IMR-90 (cell line): ENCODE measurements around the gene IFT43. TPM values are rescaled to one million over a fixed set of nuclear protein-coding genes. Genes with fewer than 3 reads are reported as not detected.

Experiments
- ATAC-seq: fragments of 200-7000 bp; cut with Tn5 transposase; 2 replicates; pipeline ENCODE4 v1.9.1; 2020; ENCODE audit warnings: low read depth, mild to moderate bottlenecking, moderate library complexity
- BruUV-seq: library from RNA; stranded (reverse); fragments of 400-500 nt; replicated peaks from 2 replicates; lab custom pipeline; 2021; lab: Mats Ljungman, UMichigan
- CTCF ChIA-PET: fragments of 300-600 bp; formaldehyde crosslinking; extraction: SDS; loops from one replicate; lab custom pipeline; 2021; ENCODE audit warnings: antibody characterized with exemption; lab: Yijun Ruan, JAX
- POLR2A ChIA-PET: fragments of 300-600 bp; sonication (Branson Sonifier 250); formaldehyde crosslinking; loops from one replicate; lab custom pipeline; 2022; ENCODE audit warnings: antibody characterized with exemption; ENCODE audit not compliant: unreplicated experiment; lab: Charles Lee
- DNase-seq: peaks from one replicate; pipeline ENCODE4 v3.0.0; 2013
- H2AFZ ChIP-seq: replicated peaks from 2 replicates; pipeline ENCODE3; 2013; ENCODE audit warnings: low read length, mild to moderate bottlenecking; ENCODE audit not compliant: poor library complexity
- H2AK5ac ChIP-seq: 2 replicates; pipeline ENCODE4 v1.6.1; 2013; ENCODE audit warnings: low read depth, low read length, inconsistent platforms
- H2AK9ac ChIP-seq: replicated peaks from 2 replicates; pipeline ENCODE3; 2013; ENCODE audit warnings: mild to moderate bottlenecking, low read depth, low read length, moderate library complexity; ENCODE audit not compliant: poor library complexity
- H2BK120ac ChIP-seq: 2 replicates; pipeline ENCODE4 v1.6.1; 2013; ENCODE audit warnings: low read depth, low read length, inconsistent platforms
- H2BK15ac ChIP-seq: 3 replicates; pipeline ENCODE4 v1.6.1; 2013; ENCODE audit warnings: low read depth, low read length, inconsistent platforms
- H2BK20ac ChIP-seq: 2 replicates; pipeline ENCODE4 v1.6.1; 2013; ENCODE audit warnings: low read depth, mild to moderate bottlenecking, inconsistent platforms, low read length, moderate library complexity
- H2BK5ac ChIP-seq: 2 replicates; pipeline ENCODE4 v1.6.1; 2013; ENCODE audit warnings: mild to moderate bottlenecking, low read depth, low read length, inconsistent platforms; ENCODE audit not compliant: poor library complexity, severe bottlenecking
- H3K14ac ChIP-seq: replicated peaks from 2 replicates; pipeline ENCODE4 v1.6.1; 2013; ENCODE audit warnings: low read depth, low read length, inconsistent platforms
- H3K18ac ChIP-seq: 2 replicates; pipeline ENCODE4 v1.6.1; 2013; ENCODE audit warnings: low read depth, low read length, control low read depth
- H3K23ac ChIP-seq: 2 replicates; pipeline ENCODE4 v1.6.1; 2013; ENCODE audit warnings: low read depth, low read length, inconsistent platforms
- H3K27ac ChIP-seq: 2 replicates; pipeline ENCODE4 v1.5.1; 2013; ENCODE audit warnings: mild to moderate bottlenecking, control low read depth, low read length; ENCODE audit not compliant: insufficient read depth
- H3K27me3 ChIP-seq: 2 replicates; pipeline ENCODE4 v1.6.1; 2013; ENCODE audit warnings: low read length; ENCODE audit not compliant: control insufficient read depth, insufficient read depth
- H3K36me3 ChIP-seq: 2 replicates; pipeline ENCODE4 v1.6.1; 2013; ENCODE audit warnings: low read length, mixed read lengths; ENCODE audit not compliant: control insufficient read depth, insufficient read depth
- H3K4ac ChIP-seq: 2 replicates; pipeline ENCODE4 v1.6.1; 2013; ENCODE audit warnings: low read depth, low read length, inconsistent platforms
- H3K4me1 ChIP-seq: 2 replicates; pipeline ENCODE4 v1.6.1; 2013; ENCODE audit warnings: low read length, mixed read lengths; ENCODE audit not compliant: control insufficient read depth, insufficient read depth
- H3K4me2 ChIP-seq: 2 replicates; pipeline ENCODE4 v1.6.1; 2013; ENCODE audit warnings: low read depth, mild to moderate bottlenecking, control low read depth, low read length, moderate library complexity
- H3K4me3 ChIP-seq: 2 replicates; pipeline ENCODE4 v1.5.1; 2013; ENCODE audit warnings: low read depth, mild to moderate bottlenecking, control low read depth, low read length, moderate library complexity; ENCODE audit not compliant: insufficient read depth
- H3K56ac ChIP-seq: 2 replicates; pipeline ENCODE4 v1.6.1; 2013; ENCODE audit warnings: low read length, inconsistent platforms; ENCODE audit not compliant: insufficient read depth; ENCODE audit errors: extremely low read depth
- H3K79me1 ChIP-seq, 2 experiments: 2 replicates each; pipeline ENCODE4 v1.6.1; 2013; ENCODE audit warnings: low read length in 2 of 2, inconsistent platforms in 1 of 2, low read depth in 1 of 2
- H3K9ac ChIP-seq: 2 replicates; pipeline ENCODE4 v1.6.1; 2013; ENCODE audit warnings: low read depth, low read length, control low read depth
- H3K9me1 ChIP-seq: 2 replicates; pipeline ENCODE4 v1.6.1; 2013; ENCODE audit warnings: low read length, inconsistent platforms; ENCODE audit not compliant: insufficient read depth
- H3K9me3 ChIP-seq: 2 replicates; pipeline ENCODE4 v1.6.1; 2013; ENCODE audit warnings: low read length; ENCODE audit not compliant: control insufficient read depth, insufficient read depth
- H4K20me1 ChIP-seq: 2 replicates; pipeline ENCODE4 v1.6.1; 2013; ENCODE audit warnings: low read length, inconsistent platforms; ENCODE audit not compliant: insufficient read depth
- H4K5ac ChIP-seq: 2 replicates; pipeline ENCODE4 v1.6.1; 2013; ENCODE audit warnings: mild to moderate bottlenecking, low read depth, low read length, control low read depth
- H4K8ac ChIP-seq, 2 experiments: 2 replicates each; pipeline ENCODE4 v1.6.1; 2013; ENCODE audit warnings: low read depth in 2 of 2, low read length in 2 of 2, control low read depth in 1 of 2, inconsistent platforms in 1 of 2
- H4K91ac ChIP-seq: 2 replicates; pipeline ENCODE4 v1.6.1; 2013; ENCODE audit warnings: low read depth, low read length, inconsistent platforms; ENCODE audit not compliant: insufficient read depth
- BHLHE40 ChIP-seq: fragments of 150-350 bp; IDR thresholded peaks from 2 replicates; pipeline ENCODE4 v1.6.1; 2016; ENCODE audit warnings: mild to moderate bottlenecking, low read depth, low read length
- CEBPB ChIP-seq: IDR thresholded peaks from 2 replicates; pipeline ENCODE4 v1.6.1; 2012; ENCODE audit warnings: low read depth, low read length, improper control_type of control experiment
- CHD1 ChIP-seq: IDR thresholded peaks from 2 replicates; pipeline ENCODE4 v1.6.1; 2012; ENCODE audit warnings: low read depth, low read length, improper control_type of control experiment
- CTCF ChIP-seq: conservative IDR thresholded peaks from 2 replicates; pipeline ENCODE4 v1.5.1; 2012; ENCODE audit warnings: mild to moderate bottlenecking, low read depth, low read length, improper control_type of control experiment
- FOS ChIP-seq: fragments of 150-350 bp; IDR thresholded peaks from 2 replicates; pipeline ENCODE4 v1.6.1; 2016; ENCODE audit warnings: low read depth, low read length
- MAFK ChIP-seq: IDR thresholded peaks from 2 replicates; pipeline ENCODE4 v1.6.1; 2012; ENCODE audit warnings: low read depth, low read length, improper control_type of control experiment
- MXI1 ChIP-seq: IDR thresholded peaks from 2 replicates; pipeline ENCODE4 v1.6.1; 2012; ENCODE audit warnings: low read depth, mild to moderate bottlenecking, low read length, moderate library complexity, borderline replicate concordance
- NFE2L2 ChIP-seq: fragments of 150-350 bp; IDR thresholded peaks from 2 replicates; pipeline ENCODE4 v1.6.1; 2016; ENCODE audit warnings: low read depth, mild to moderate bottlenecking, low read length
- POLR2A ChIP-seq: IDR thresholded peaks from 2 replicates; pipeline ENCODE4 v1.6.1; 2012; ENCODE audit warnings: mild to moderate bottlenecking, low read depth, low read length
- RAD21 ChIP-seq: IDR thresholded peaks from 2 replicates; pipeline ENCODE4 v1.6.1; 2012; ENCODE audit warnings: low read length, improper control_type of control experiment
- RFX5 ChIP-seq: IDR thresholded peaks from 2 replicates; pipeline ENCODE4 v1.8.0; 2012; ENCODE audit warnings: low read depth, mild to moderate bottlenecking, low read length, moderate library complexity
- SMC3 ChIP-seq: fragments of 150-350 bp; IDR thresholded peaks from 2 replicates; pipeline ENCODE4 v1.6.1; 2016; ENCODE audit warnings: low read depth, mild to moderate bottlenecking, antibody characterized with exemption, low read length, moderate library complexity
- WGBS, 2 experiments: methylation state at CpG; one replicate each; pipeline versions ENCODE4 v1.1.5 to v1.1.7; 2013; ENCODE audit warnings: missing lambda C conversion rate in 2 of 2; ENCODE audit not compliant: insufficient read length in 1 of 2; ENCODE audit errors: extremely low coverage in 2 of 2; 5-methylcytosine and 5-hydroxymethylcytosine counted together
- dilution Hi-C: fragments of 300-500 bp; cut with HindIII; formaldehyde crosslinking; loops from one replicate; pipeline ENCODE4 v1.14.3; 2018; ENCODE audit warnings: low sequenced_read_pairs; ENCODE audit not compliant: unreplicated experiment
- in situ Hi-C: fragments of 300-500 bp; cut with MboI; formaldehyde crosslinking; loops from 3 replicates; pipeline ENCODE4 v1.14.3; 2019; ENCODE audit warnings: low sequenced_read_pairs, inconsistent platforms, mixed read lengths
- intact Hi-C: fragments of 100-400 bp; cut with micrococcal nuclease; formaldehyde crosslinking; loops from 2 replicates; pipeline ENCODE4 v1.10.0; 2022
- polyA plus RNA-seq, 3 experiments: library from polyadenylated mRNA; depleted of rRNA; stranded (reverse); fragments of >200 nt; gene quantifications; 2 replicates each; pipeline ENCODE4 v1.2.3, GENCODE V29; 2012; ENCODE audit warnings: low replicate concordance in 1 of 3
- total RNA-seq: library from RNA; depleted of rRNA; stranded (reverse); fragments of >200 nt; gene quantifications from 2 replicates; pipeline ENCODE4 v1.2.3, GENCODE V29; 2012
- TF ChIP-seq, protein P1 (sequence below): fragments of 150-350 bp; IDR thresholded peaks from 2 replicates; pipeline ENCODE4 v1.6.1; 2017; ENCODE audit warnings: mild to moderate bottlenecking, antibody characterized with exemption, low read length, low read depth
- TF ChIP-seq, protein P2 (sequence below): fragments of 150-350 bp; IDR thresholded peaks from 2 replicates; pipeline ENCODE4 v1.6.1; 2016; ENCODE audit warnings: low read depth, mild to moderate bottlenecking, low read length, moderate library complexity, borderline replicate concordance

The IFT43 gene
- total and polyA plus RNA-seq, 2 of the 4 experiments (the other 2 are of a cell fraction) = 41.4 to 43.2 TPM

- H3K79me1 ChIP-seq = no peaks in the 10 kb centered on the region
- H2BK120ac ChIP-seq = no peak overlapping the region
- H3K4me2 ChIP-seq = no peak overlapping the region
- no peaks in the 10 kb centered on the region for H4K20me1 ChIP-seq
- dilution Hi-C loops (no loop called here), in situ Hi-C loops (no loop called here), intact Hi-C loops (no loop called here)
- H3K9me3 ChIP-seq = no peaks in the 10 kb centered on the region
- DNase-seq (no peak), ATAC-seq (no peak)
- H3K36me3 ChIP-seq = peaks cover 5% of the 10 kb centered on the region; the same call in 1 of the 2 replicates
- H2BK15ac ChIP-seq = no peak overlapping the region
- no peak overlapping the region for H3K23ac ChIP-seq
- no peak overlapping the region for H3K56ac ChIP-seq
- peaks cover 12% of the 10 kb centered on the region; the same call in 1 of the 2 replicates for H3K27me3 ChIP-seq
- H3K9me1 ChIP-seq = no peaks in the 10 kb centered on the region
- POLR2A ChIA-PET = interaction anchor here (0.7 kb wide), 1 partner anchor 972 kb away, joined by 3 read pairs; no protein-coding TSS in a partner anchor
- BruUV-seq = no TSS peak
- H4K5ac ChIP-seq = no peak overlapping the region
- H2AK5ac ChIP-seq = no peak overlapping the region
- no peak overlapping the region for H4K8ac ChIP-seq
- no peak overlapping the region for H3K4ac ChIP-seq
- no peak overlapping the region for H3K4me3 ChIP-seq
- H4K91ac ChIP-seq = no peak overlapping the region
- H2BK5ac ChIP-seq = no peak overlapping the region
- no peak overlapping the region for H3K14ac ChIP-seq
- peaks cover 2% of the 10 kb centered on the region; the same call in 1 of the 2 replicates for H3K4me1 ChIP-seq
- H2AFZ ChIP-seq = no peak overlapping the region
- no peak overlapping the region for H2BK20ac ChIP-seq
- H3K18ac ChIP-seq = no peak overlapping the region
- no peak overlapping the region for H3K27ac ChIP-seq
- CTCF ChIA-PET = no interaction called here
- H3K9ac ChIP-seq = no peak overlapping the region
- 60% methylated on average over 1 of the region's 3 CpGs; no CpG with 5 or more reads in 1 of the 2 experiments for WGBS, 2 experiments
- TF ChIP-seq, protein P1, sequence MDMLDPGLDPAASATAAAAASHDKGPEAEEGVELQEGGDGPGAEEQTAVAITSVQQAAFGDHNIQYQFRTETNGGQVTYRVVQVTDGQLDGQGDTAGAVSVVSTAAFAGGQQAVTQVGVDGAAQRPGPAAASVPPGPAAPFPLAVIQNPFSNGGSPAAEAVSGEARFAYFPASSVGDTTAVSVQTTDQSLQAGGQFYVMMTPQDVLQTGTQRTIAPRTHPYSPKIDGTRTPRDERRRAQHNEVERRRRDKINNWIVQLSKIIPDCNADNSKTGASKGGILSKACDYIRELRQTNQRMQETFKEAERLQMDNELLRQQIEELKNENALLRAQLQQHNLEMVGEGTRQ = no peak
- TF ChIP-seq MAFK = no peak
- TF ChIP-seq, protein P2, sequence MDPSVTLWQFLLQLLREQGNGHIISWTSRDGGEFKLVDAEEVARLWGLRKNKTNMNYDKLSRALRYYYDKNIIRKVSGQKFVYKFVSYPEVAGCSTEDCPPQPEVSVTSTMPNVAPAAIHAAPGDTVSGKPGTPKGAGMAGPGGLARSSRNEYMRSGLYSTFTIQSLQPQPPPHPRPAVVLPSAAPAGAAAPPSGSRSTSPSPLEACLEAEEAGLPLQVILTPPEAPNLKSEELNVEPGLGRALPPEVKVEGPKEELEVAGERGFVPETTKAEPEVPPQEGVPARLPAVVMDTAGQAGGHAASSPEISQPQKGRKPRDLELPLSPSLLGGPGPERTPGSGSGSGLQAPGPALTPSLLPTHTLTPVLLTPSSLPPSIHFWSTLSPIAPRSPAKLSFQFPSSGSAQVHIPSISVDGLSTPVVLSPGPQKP = no peak
- no peak for TF ChIP-seq RAD21
- no peak for TF ChIP-seq CTCF
- no peak for TF ChIP-seq SMC3
- no peak for TF ChIP-seq BHLHE40
- no peak for TF ChIP-seq RFX5
- TF ChIP-seq FOS = no peak
- no peak for TF ChIP-seq CEBPB
- no peak for TF ChIP-seq NFE2L2
- TF ChIP-seq MXI1 = no peak
- no peak for TF ChIP-seq CHD1
- TF ChIP-seq POLR2A = no peak
- no peak overlapping the region for H2AK9ac ChIP-seq
Observed at GRCh38 chr14:76085358-76085757, 99.8 kb downstream of the IFT43 start.
